NCI-H146 treated with DMSO at 0.1 percent for 48 hours (cell line): ENCODE data around the gene TRAK1.

Experiments
- DNase-seq: peaks from one replicate; lab custom pipeline; 2025; ENCODE audit not compliant: unreplicated experiment; lab: John Stamatoyannopoulos, UW

TRAK1 gene

DNA sequence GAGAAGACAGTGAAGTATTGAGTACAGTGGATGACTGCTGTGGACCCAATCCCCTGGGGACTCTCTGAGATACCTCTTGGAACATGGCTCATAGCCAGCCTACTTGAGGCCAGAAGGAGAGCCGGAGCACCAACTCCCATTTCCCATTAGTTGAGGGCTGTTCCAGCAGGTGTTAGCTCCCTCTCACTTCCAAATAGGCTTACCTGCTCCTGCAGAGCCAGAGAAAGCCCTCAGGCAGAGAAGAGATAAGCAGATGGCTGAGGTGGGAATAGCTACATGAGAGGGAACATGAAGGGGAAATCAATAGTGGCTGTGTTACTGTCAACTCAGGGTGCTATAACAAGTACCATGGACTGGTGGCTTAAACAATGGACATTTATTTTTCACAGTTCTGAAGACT, 179.4 kb downstream of the TRAK1 start:
- DNase-seq = no peak

DNA sequence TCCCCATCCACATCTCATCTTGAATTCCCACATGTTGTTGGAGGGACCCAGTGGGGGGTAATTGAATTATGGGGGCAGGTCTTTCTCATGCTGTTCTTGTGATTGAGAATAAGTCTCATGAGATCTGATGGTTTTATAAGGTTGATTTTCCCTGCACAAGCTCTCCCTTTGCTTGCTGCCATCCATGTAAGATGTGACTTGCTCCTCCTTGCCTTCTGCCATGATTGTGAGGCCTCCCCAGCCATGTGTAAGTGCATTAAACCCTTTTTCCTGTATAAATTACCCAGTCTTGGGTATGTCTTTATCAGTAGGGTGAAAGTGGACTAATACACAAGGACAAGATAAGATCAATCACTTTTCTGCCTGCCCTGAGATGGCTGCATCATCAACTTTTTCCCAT, 180.6 kb downstream of the TRAK1 start:
- no peak for DNase-seq

- DNase-seq = no peak
Observed at GRCh38 chr3:42273361-42273760, 182.2 kb downstream of the TRAK1 start.

DNA sequence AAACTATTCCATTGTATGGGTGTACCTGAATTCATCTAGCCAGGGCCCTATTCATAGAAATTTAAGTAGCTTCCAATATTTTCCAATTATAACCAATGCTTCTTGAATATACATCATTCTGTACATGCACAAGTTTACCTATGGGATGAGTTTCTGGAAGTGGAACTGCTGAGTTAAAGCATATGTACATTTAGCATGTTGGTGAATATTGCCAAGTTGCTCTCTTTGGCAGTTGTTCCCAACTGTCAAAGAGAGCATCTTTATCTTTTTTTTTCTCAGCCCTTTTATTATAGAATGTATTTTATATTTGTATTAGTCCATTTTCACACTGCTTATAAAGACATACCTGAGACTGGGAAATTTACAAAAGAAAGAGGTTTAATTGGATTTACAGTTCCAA, 183.1 kb downstream of the TRAK1 start:
- no peak for DNase-seq

DNA sequence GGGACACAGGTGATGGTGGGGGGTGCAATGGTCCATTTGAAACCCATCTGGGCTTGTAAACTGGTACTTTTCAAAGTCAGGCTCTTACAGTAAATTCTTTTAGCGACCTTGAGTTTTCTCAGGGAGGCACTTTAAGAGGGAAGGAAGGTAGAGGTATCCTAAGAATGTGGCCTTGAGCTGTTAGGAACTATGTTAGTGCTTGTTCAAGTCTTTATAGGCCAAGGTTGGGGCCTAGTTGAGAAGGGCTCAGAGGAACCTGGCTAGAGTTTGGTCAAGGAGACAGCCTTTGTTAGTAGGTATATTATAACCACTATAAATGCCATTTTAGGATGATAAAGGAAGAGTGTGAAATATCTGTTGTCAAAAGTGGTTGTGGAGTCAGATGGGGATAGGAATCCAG, 184.1 kb downstream of the TRAK1 start:
- no peak for DNase-seq
